ENCODE results near the gene CDK6. TPM values are rescaled to one million over a fixed set of nuclear protein-coding genes. Genes with fewer than 3 reads are reported as not detected.

The CDK6 gene
- total and polyA plus RNA-seq, 10 of the 15 experiments (the other 5 are each of a cell fraction or from before 2014, with no cell fraction given), result 8.0 to 118 (median 45.8) TPM

GRCh38 chr7:92820191-92820590 is 16.2 kb downstream of the CDK6 start:
- H3K9ac ChIP-seq (ENCODE audit: control insufficient read depth, insufficient read depth, low read length), result no peak overlapping the region
- H3K4me3 ChIP-seq, result no peak overlapping the region
- DNase-seq (ENCODE audit: low read depth, low spot score) (no peak), ATAC-seq (no peak), FAIRE-seq (no peak)
- H3K79me2 ChIP-seq (ENCODE audit: control insufficient read depth, insufficient read depth, low read length), result peaks cover 97% of the 10 kb centered on the region
- no TSS peak for BruUV-seq (replicated peaks)
- peaks cover 19% of the 10 kb centered on the region for H3K4me1 ChIP-seq (ENCODE audit: control insufficient read depth, insufficient read depth, low read length)
- in situ Hi-C loops (cut with MboI), result no loop called here
- H3K27ac ChIP-seq (ENCODE audit: control insufficient read depth, insufficient read depth), result no peak overlapping the region
- no peaks in the 10 kb centered on the region for H4K20me1 ChIP-seq (ENCODE audit: control insufficient read depth, insufficient read depth)
- H3K36me3 ChIP-seq (ENCODE audit: control insufficient read depth in 2 of 2, insufficient read depth in 2 of 2, low read length in 1 of 2), result peaks cover 0 to 7% of the 10 kb centered on the region in 2 experiments; a peak in 2 of 4 replicates
- RAD21 ChIA-PET (ENCODE audit: unreplicated experiment), result interaction anchor here (1.3 to 12.0 kb wide), 3 partner anchors 10 to 11 kb away, joined by 8 to 124 read pairs (median 21); no protein-coding TSS in a partner anchor
- WGBS (ENCODE audit: insufficient coverage, insufficient replicate concordance, low lambda C conversion rate, missing lambda C conversion rate), result 94% methylated on average over 3 of the region's 3 CpGs
- intact Hi-C loops (cut with micrococcal nuclease; ENCODE audit: unreplicated experiment), result no loop called here
- TF ChIP-seq TCF12 (IDR thresholded peaks at IDR 0.05; ENCODE audit: low read depth, low read length) (no peak), E4F1 (IDR thresholded peaks at IDR 0.05; ENCODE audit: borderline replicate concordance, partially characterized antibody) (no peak), TAF1 (IDR thresholded peaks at IDR 0.05; ENCODE audit: borderline replicate concordance, low read depth, low read length) (no peak), ZNF274 (IDR thresholded peaks at IDR 0.05; ENCODE audit: insufficient read depth, insufficient read length) (no peak)
- H3K4me2 ChIP-seq (ENCODE audit: control insufficient read depth, insufficient read depth), result no peak overlapping the region
- CTCF ChIA-PET, result interaction anchor here (0.9 to 4.8 kb wide), 3 partner anchors 11 to 97 kb away, joined by 3 to 20 read pairs (median 10); no protein-coding TSS in a partner anchor
- SMC1A ChIA-PET (ENCODE audit: uncharacterized antibody, unreplicated experiment), result interaction anchor here (1.0 to 3.8 kb wide), 2 partner anchors 11 to 39 kb away, joined by 3 to 23 read pairs; no protein-coding TSS in a partner anchor
- H3K9me3 ChIP-seq (replicated peaks; ENCODE audit: control insufficient read depth, insufficient read depth, low read length), result peaks cover 29% of the 10 kb centered on the region
- POLR2A ChIA-PET, result interaction anchor here (1.1 kb wide), 1 partner anchor 10 kb away, joined by 5 read pairs; no protein-coding TSS in a partner anchor
- no peak overlapping the region for H2AFZ ChIP-seq (ENCODE audit: control insufficient read depth, low read depth, low read length)
- H3K27me3 ChIP-seq (replicated peaks in 1 of 2; ENCODE audit: control insufficient read depth in 2 of 2, insufficient read depth in 2 of 2, low read length in 1 of 2), result no peaks in the 10 kb centered on the region

All from GM12878 (cell line).